Stimulated activated naive CD8-positive, alpha-beta T cell treated with anti-CD3 and anti-CD28 coated beads, Interleukin-15, amount 100 ng/mL, for 72 hours (primary cell): Measurements from ENCODE around the gene DIO3.

Experiments
- ATAC-seq: fragments of 150-1000 bp; cut with Tn5 transposase; 2 replicates; pipeline ENCODE4 v1.10.0; 2021; ENCODE audit warnings: mild to moderate bottlenecking, moderate library complexity
- DNase-seq, 2 donors: peaks; one replicate each; pipeline ENCODE4 v3.0.0; 2021 to 2022
- H3K27ac Mint-ChIP-seq, 2 donors: one replicate each; pipeline ENCODE4 v1.8.0; 2022; ENCODE audit warnings: mild to moderate bottlenecking in 2 of 2, mixed read lengths in 2 of 2, moderate library complexity in 2 of 2
- H3K27me3 Mint-ChIP-seq: one replicate; pipeline ENCODE4 v1.8.0; 2022; ENCODE audit warnings: mixed read lengths
- H3K4me1 Mint-ChIP-seq: one replicate; pipeline ENCODE4 v1.8.0; 2022; ENCODE audit warnings: mild to moderate bottlenecking, mixed read lengths
- H3K4me3 Mint-ChIP-seq, 2 donors: one replicate each; pipeline ENCODE4 v1.8.0; 2022; ENCODE audit warnings: mild to moderate bottlenecking in 2 of 2, mixed read lengths in 2 of 2, moderate library complexity in 1 of 2
- H3K9me3 Mint-ChIP-seq, 2 donors: one replicate each; pipeline ENCODE4 v1.8.0; 2022; ENCODE audit warnings: mixed read lengths in 2 of 2

Gene DIO3

GRCh38 chr14:101604228-101604934 is 43.1 kb downstream of the DIO3 start:
- no peaks in the 10 kb centered on the region for H3K4me1 Mint-ChIP-seq
- DNase-seq (no peak), ATAC-seq (no peak)
- peaks cover 37% of the 10 kb centered on the region for H3K27me3 Mint-ChIP-seq
- H3K4me3 Mint-ChIP-seq: no peak overlapping the region
- H3K27ac Mint-ChIP-seq: no peak overlapping the region
- no peaks in the 10 kb centered on the region for H3K9me3 Mint-ChIP-seq

GRCh38 chr14:101604935-101605780 is 43.9 kb downstream of the DIO3 start:
- H3K4me1 Mint-ChIP-seq: no peaks in the 10 kb centered on the region
- no peaks in the 10 kb centered on the region for H3K9me3 Mint-ChIP-seq
- DNase-seq (no peak), ATAC-seq (no peak)
- H3K4me3 Mint-ChIP-seq: no peak overlapping the region
- H3K27ac Mint-ChIP-seq: peak overlapping the region; percentile 7 to 73
- H3K27me3 Mint-ChIP-seq: peaks cover 45% of the 10 kb centered on the region

- Mint-ChIP-seq H3K27me3 (peaks cover 49% of the 10 kb centered on the region), H3K27ac (no peak overlapping the region), H3K4me1 (no peaks in the 10 kb centered on the region), H3K9me3 (no peaks in the 10 kb centered on the region), H3K4me3 (no peak overlapping the region)
- ATAC-seq: no peak
- no peak for DNase-seq
Measured at GRCh38 chr14:101605836-101606235, 44.5 kb downstream of the DIO3 start.
